Ishikawa (cell line): Measurements from ENCODE around the gene RABGAP1L.

Experiments used
- CEBPB ChIP-seq: IDR thresholded peaks from 2 replicates; pipeline ENCODE4 v1.6.1; 2012
- CREB1 ChIP-seq: IDR thresholded peaks from 2 replicates; pipeline ENCODE4 v1.6.1; 2012; ENCODE audit warnings: low read depth
- EGR1 ChIP-seq: IDR thresholded peaks from 2 replicates; pipeline ENCODE4 v1.6.1; 2012
- EP300 ChIP-seq: IDR thresholded peaks from 2 replicates; pipeline ENCODE4 v1.6.1; 2012; ENCODE audit warnings: borderline replicate concordance
- FOXM1 ChIP-seq: IDR thresholded peaks from 2 replicates; pipeline ENCODE4 v1.6.1; 2012; ENCODE audit warnings: low read depth, borderline replicate concordance
- NFIC ChIP-seq: IDR thresholded peaks from 2 replicates; pipeline ENCODE4 v1.6.1; 2012
- RAD21 ChIP-seq: IDR thresholded peaks from 2 replicates; pipeline ENCODE4 v1.6.1; 2012; ENCODE audit warnings: low read depth
- TAF1 ChIP-seq: IDR thresholded peaks from 2 replicates; pipeline ENCODE4 v1.6.1; 2012; ENCODE audit warnings: low read depth, mild to moderate bottlenecking
- TCF12 ChIP-seq: IDR thresholded peaks from 2 replicates; pipeline ENCODE4 v1.6.1; 2012; ENCODE audit warnings: low read depth
- TEAD4 ChIP-seq: IDR thresholded peaks from 2 replicates; pipeline ENCODE4 v1.6.1; 2012
- YY1 ChIP-seq: IDR thresholded peaks from 2 replicates; pipeline ENCODE4 v1.6.1; 2012; ENCODE audit warnings: low read depth
- ZBTB7A ChIP-seq: IDR thresholded peaks from 2 replicates; pipeline ENCODE4 v1.6.1; 2012; ENCODE audit warnings: low read depth
- TF ChIP-seq, protein P1 (sequence below): IDR thresholded peaks from 2 replicates; pipeline ENCODE4 v1.6.1; 2012; ENCODE audit warnings: low read depth, mild to moderate bottlenecking
- TF ChIP-seq, protein P2 (sequence below): IDR thresholded peaks from 2 replicates; pipeline ENCODE4 v1.6.1; 2012
- TF ChIP-seq, protein P3 (sequence below): IDR thresholded peaks from 2 replicates; pipeline ENCODE4 v1.6.1; 2012

Gene RABGAP1L

DNA sequence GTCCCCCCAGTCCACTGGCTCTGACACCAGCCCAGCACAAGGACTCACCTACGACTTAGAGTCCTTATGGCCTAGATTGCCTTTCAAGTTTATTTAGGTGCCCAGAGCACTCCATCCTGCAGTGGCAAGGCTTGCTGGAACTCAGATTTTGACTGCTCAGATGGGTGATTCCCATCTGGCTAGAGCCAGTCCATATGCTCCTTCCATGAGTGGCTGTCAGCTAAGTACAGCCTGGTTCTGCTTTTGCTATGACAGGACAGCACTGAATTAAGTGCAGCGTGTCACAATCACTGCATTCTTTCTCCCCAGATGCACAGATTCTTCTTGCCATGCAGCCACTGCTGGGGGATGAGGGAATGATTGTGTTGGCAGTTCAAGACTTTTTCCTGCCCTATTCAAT, 332.3 kb downstream of the RABGAP1L start:
- TF ChIP-seq YY1 (no peak), CEBPB (no peak), EGR1 (no peak), CREB1 (no peak), RAD21 (no peak), TCF12 (no peak), NFIC (no peak), TEAD4 (no peak), TAF1 (no peak), FOXM1 (no peak), EP300 (no peak), ZBTB7A (no peak)
- TF ChIP-seq, protein P1, sequence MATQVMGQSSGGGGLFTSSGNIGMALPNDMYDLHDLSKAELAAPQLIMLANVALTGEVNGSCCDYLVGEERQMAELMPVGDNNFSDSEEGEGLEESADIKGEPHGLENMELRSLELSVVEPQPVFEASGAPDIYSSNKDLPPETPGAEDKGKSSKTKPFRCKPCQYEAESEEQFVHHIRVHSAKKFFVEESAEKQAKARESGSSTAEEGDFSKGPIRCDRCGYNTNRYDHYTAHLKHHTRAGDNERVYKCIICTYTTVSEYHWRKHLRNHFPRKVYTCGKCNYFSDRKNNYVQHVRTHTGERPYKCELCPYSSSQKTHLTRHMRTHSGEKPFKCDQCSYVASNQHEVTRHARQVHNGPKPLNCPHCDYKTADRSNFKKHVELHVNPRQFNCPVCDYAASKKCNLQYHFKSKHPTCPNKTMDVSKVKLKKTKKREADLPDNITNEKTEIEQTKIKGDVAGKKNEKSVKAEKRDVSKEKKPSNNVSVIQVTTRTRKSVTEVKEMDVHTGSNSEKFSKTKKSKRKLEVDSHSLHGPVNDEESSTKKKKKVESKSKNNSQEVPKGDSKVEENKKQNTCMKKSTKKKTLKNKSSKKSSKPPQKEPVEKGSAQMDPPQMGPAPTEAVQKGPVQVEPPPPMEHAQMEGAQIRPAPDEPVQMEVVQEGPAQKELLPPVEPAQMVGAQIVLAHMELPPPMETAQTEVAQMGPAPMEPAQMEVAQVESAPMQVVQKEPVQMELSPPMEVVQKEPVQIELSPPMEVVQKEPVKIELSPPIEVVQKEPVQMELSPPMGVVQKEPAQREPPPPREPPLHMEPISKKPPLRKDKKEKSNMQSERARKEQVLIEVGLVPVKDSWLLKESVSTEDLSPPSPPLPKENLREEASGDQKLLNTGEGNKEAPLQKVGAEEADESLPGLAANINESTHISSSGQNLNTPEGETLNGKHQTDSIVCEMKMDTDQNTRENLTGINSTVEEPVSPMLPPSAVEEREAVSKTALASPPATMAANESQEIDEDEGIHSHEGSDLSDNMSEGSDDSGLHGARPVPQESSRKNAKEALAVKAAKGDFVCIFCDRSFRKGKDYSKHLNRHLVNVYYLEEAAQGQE, result no peak
- TF ChIP-seq, protein P2, sequence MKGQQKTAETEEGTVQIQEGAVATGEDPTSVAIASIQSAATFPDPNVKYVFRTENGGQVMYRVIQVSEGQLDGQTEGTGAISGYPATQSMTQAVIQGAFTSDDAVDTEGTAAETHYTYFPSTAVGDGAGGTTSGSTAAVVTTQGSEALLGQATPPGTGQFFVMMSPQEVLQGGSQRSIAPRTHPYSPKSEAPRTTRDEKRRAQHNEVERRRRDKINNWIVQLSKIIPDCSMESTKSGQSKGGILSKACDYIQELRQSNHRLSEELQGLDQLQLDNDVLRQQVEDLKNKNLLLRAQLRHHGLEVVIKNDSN, result no peak
- TF ChIP-seq, protein P3, sequence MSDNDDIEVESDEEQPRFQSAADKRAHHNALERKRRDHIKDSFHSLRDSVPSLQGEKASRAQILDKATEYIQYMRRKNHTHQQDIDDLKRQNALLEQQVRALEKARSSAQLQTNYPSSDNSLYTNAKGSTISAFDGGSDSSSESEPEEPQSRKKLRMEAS, result no peak

DNA sequence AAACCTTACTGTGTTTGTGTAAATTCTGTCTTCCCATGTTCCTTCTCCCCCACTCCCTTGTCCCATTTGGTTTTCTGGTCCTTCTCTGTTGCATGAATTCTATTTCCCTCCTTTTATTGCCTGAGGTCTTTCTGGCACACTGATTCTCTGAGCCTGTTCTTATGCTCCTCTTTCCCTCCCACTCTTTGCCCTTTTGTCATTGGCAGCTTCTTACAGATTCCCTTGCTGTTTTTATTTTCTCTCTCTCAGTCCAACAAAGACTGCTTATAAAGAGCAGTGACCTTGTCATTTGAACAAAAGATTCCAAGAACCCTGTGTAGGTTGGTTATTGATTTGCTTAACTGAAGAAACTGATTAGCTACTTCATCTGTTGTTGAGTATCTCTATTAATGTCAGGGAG, 338.2 kb downstream of the RABGAP1L start:
- TF ChIP-seq, protein P3, result no peak
- TF ChIP-seq YY1 (no peak), ZBTB7A (no peak), TAF1 (no peak), RAD21 (no peak), CREB1 (no peak), EGR1 (no peak), CEBPB (no peak), EP300 (no peak), TCF12 (no peak), NFIC (no peak), FOXM1 (no peak), TEAD4 (no peak)
- TF ChIP-seq, protein P2, result no peak
- TF ChIP-seq, protein P1, result no peak

DNA sequence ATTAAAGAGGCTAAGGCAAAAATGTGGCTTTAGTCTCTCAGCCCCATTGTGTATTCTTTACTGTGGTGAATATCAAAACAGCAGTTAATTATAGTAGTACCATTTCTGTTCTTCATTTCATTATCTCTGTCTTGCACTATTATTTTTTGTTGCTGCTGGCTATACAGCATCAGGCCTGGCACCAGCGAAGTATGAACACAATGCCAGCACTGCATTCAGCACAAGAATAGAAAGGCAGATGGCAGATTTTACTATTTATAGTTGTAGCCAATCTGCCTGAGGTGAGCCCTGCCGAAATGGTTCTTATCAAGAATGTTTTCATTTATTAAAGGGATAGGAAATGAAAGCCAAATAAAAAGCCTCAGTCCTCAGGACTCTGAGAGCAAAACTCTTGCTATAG, 360.5 kb downstream of the RABGAP1L start:
- TF ChIP-seq EGR1, result no peak
- no peak for TF ChIP-seq CREB1
- TF ChIP-seq RAD21, result no peak
- TF ChIP-seq TAF1, result no peak
- no peak for TF ChIP-seq TEAD4
- TF ChIP-seq FOXM1, result no peak
- TF ChIP-seq NFIC, result no peak
- no peak for TF ChIP-seq TCF12
- no peak for TF ChIP-seq CEBPB
- no peak for TF ChIP-seq YY1
- TF ChIP-seq EP300, result no peak
- TF ChIP-seq, protein P1, result no peak
- no peak for TF ChIP-seq ZBTB7A
- TF ChIP-seq, protein P2, result no peak

DNA sequence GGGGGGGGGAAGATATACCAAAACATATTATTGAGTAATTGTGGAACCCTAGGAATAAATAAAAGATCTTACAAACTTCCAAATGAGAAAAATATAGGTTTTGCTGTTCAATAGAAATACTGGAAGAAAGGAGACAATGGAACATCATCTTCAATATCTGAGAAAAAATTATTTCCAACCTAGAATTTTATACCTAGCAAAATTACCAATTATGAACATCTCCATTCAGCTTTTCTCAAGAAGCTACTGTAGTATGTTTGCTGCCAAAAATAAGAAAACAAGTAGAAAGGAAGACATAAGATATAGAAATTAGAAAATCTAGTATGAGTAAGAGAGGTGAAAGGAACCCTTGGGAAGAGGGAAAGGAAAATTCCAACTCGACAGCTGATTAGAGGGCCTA, 372.4 kb downstream of the RABGAP1L start:
- TF ChIP-seq EP300 (no peak), CREB1 (no peak), TEAD4 (no peak), YY1 (no peak), EGR1 (no peak), CEBPB (no peak), RAD21 (no peak), TAF1 (no peak), NFIC (no peak)
- TF ChIP-seq, protein P2, result no peak
- TF ChIP-seq, protein P3, result no peak
- TF ChIP-seq, protein P1, result no peak
